ENCODE data around the gene LHPP.
A peak's percentile ranks its signal among the peaks of the same experiment; 100 is the strongest.

Gene LHPP

GRCh38 chr10:124473070-124473469, 11.4 kb downstream of the LHPP start:
- DNase-seq: no peak

- DNase-seq: no peak
Measured at GRCh38 chr10:124474514-124475070, 13.0 kb downstream of the LHPP start.

GRCh38 chr10:124476043-124476725, 14.6 kb downstream of the LHPP start:
- DNase-seq: no peak

- DNase-seq: peak; percentile 84
Measured at GRCh38 chr10:124477614-124478363, 16.2 kb downstream of the LHPP start.

GRCh38 chr10:124478515-124478914, 16.9 kb downstream of the LHPP start:
- no peak for DNase-seq

- peak; percentile 72 for DNase-seq
Measured at GRCh38 chr10:124480860-124481259, 19.2 kb downstream of the LHPP start.

GRCh38 chr10:124481717-124482116, 20.1 kb downstream of the LHPP start:
- no peak for DNase-seq

- DNase-seq: no peak
Measured at GRCh38 chr10:124482236-124482800, 20.7 kb downstream of the LHPP start.

- DNase-seq: no peak
Measured at GRCh38 chr10:124482876-124483275, 21.3 kb downstream of the LHPP start.

- DNase-seq: no peak
Measured at GRCh38 chr10:124484031-124484430, 22.4 kb downstream of the LHPP start.

GRCh38 chr10:124484661-124485060, 23.0 kb downstream of the LHPP start:
- no peak for DNase-seq

GRCh38 chr10:124486635-124487034, 25.0 kb downstream of the LHPP start:
- DNase-seq: peak; percentile 52

GRCh38 chr10:124491105-124491504, 29.5 kb downstream of the LHPP start:
- no peak for DNase-seq

- DNase-seq: peak; percentile 12
Measured at GRCh38 chr10:124492266-124492665, 30.6 kb downstream of the LHPP start.

- peak; percentile 36 for DNase-seq
Measured at GRCh38 chr10:124493214-124493882, 31.7 kb downstream of the LHPP start.

GRCh38 chr10:124494046-124494807, 32.6 kb downstream of the LHPP start:
- peak; percentile 23 for DNase-seq

GRCh38 chr10:124495162-124495561, 33.5 kb downstream of the LHPP start:
- DNase-seq: no peak

GRCh38 chr10:124495725-124496124, 34.1 kb downstream of the LHPP start:
- no peak for DNase-seq

- DNase-seq: peak; percentile 80
Measured at GRCh38 chr10:124496150-124496549, 34.5 kb downstream of the LHPP start.

- no peak for DNase-seq
Measured at GRCh38 chr10:124496620-124497019, 35.0 kb downstream of the LHPP start.

GRCh38 chr10:124497196-124497881, 35.7 kb downstream of the LHPP start:
- no peak for DNase-seq

GRCh38 chr10:124498056-124498455, 36.4 kb downstream of the LHPP start:
- DNase-seq: no peak
